WERI-Rb-1 (cell line): ENCODE measurements around the gene MFSD12.
A peak's percentile ranks its signal among the peaks of the same experiment; 100 is the strongest.

ENCODE experiments used
- DNase-seq: peaks from one replicate; pipeline ENCODE4 v3.0.0-alpha.2; 2020
- H3K27ac ChIP-seq: fragments of 250-450 bp; sonication (Bioruptor Pico); 2 replicates; pipeline ENCODE4 v1.5.1; 2020; ENCODE audit warnings: mild to moderate bottlenecking, moderate library complexity
- H3K27me3 ChIP-seq: fragments of 250-450 bp; sonication (Bioruptor Pico); 2 replicates; pipeline ENCODE4 v1.5.1; 2021; ENCODE audit warnings: mild to moderate bottlenecking, low read depth, moderate library complexity; ENCODE audit not compliant: insufficient read depth, severe bottlenecking
- H3K36me3 ChIP-seq: fragments of 250-450 bp; sonication (Bioruptor Pico); 2 replicates; pipeline ENCODE4 v1.5.1; 2020; ENCODE audit warnings: mild to moderate bottlenecking, moderate library complexity
- H3K4me3 ChIP-seq: 2 replicates; pipeline ENCODE4 v1.5.1; 2011; ENCODE audit warnings: low read depth, mild to moderate bottlenecking, control low read depth, low read length
- H3K9me3 ChIP-seq: fragments of 250-450 bp; sonication (Bioruptor Pico); 2 replicates; pipeline ENCODE4 v1.5.1; 2021; ENCODE audit warnings: mild to moderate bottlenecking, moderate library complexity; ENCODE audit not compliant: severe bottlenecking
- CTCF ChIP-seq: IDR thresholded peaks from 2 replicates; pipeline ENCODE4 v1.5.1; 2011; ENCODE audit warnings: low read depth, mild to moderate bottlenecking, control low read depth, inconsistent platforms, low read length

The MFSD12 gene

GRCh38 chr19:3538258-3538929, 19.0 kb downstream of the MFSD12 start:
- H3K27ac ChIP-seq: no peak overlapping the region
- H3K27me3 ChIP-seq: no peaks in the 10 kb centered on the region
- H3K9me3 ChIP-seq: no peaks in the 10 kb centered on the region
- no peak for DNase-seq
- H3K4me3 ChIP-seq: no peak overlapping the region
- no peak for TF ChIP-seq CTCF
- peaks cover 49% of the 10 kb centered on the region for H3K36me3 ChIP-seq

GRCh38 chr19:3537438-3538240, 19.7 kb downstream of the MFSD12 start:
- no peaks in the 10 kb centered on the region for H3K9me3 ChIP-seq
- no peak for DNase-seq
- H3K27ac ChIP-seq: no peak overlapping the region
- no peak overlapping the region for H3K4me3 ChIP-seq
- no peaks in the 10 kb centered on the region for H3K27me3 ChIP-seq
- peaks cover 57% of the 10 kb centered on the region for H3K36me3 ChIP-seq
- TF ChIP-seq CTCF: no peak

DNA sequence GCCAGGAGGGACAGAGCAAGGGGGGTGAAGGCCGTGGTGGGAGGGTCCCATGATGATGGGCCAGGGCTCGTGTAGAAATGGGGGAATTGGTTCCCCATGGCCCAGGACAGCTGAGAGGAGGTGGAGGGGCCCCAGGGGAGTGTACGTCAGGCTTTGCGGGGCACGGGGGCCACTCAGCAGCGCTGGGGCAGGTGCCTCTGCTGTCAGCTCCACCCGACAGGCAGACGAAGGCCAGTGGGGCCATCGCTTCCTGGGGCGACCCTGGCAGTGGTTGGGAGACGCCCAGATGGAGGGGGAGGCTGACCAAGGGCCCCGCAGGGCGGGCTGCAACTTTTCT, 20.3 kb downstream of the MFSD12 start:
- Histone ChIP-seq H3K27ac (no peak overlapping the region), H3K27me3 (no peaks in the 10 kb centered on the region), H3K4me3 (no peak overlapping the region), H3K36me3 (peaks cover 62% of the 10 kb centered on the region), H3K9me3 (no peaks in the 10 kb centered on the region)
- no peak for DNase-seq
- no peak for TF ChIP-seq CTCF

DNA sequence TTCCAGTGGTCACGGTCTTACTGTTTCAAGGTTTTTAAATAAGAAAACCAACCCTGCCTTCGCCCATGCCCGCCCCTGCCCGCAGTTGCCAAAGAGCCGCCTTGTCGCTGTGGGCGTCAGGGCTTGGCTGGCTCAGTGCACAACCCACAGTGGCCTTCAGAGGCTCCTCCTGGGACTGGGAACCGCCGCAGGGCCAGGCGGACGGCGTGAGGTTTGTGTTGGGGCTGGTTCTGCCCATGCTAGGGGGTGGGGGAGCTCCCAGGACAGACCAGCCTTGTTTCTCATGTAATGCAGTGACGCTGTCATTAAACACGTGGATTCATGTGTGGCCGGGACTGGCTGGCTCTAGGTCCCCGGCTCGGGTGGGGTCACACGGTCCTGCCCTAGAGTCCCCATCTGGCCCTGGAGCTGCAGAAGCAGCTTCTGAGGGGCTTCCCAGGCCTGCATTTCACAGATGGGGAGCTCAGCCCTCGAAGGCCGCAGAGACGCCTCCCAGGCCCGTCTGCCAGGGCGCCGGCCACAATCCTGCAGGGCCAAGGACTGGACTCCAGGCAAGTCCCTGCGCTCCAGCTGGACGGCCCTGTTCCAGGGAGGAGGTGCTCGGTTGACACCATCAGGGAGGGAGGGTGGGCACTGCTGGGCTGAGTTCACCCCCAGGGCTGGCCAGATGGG, 20.8 kb downstream of the MFSD12 start:
- H3K27ac ChIP-seq: peak overlapping the region; percentile 16; the same call in 1 of the 2 replicates
- H3K36me3 ChIP-seq: peaks cover 67% of the 10 kb centered on the region
- TF ChIP-seq CTCF: no peak
- no peak for DNase-seq
- no peak overlapping the region for H3K4me3 ChIP-seq
- H3K9me3 ChIP-seq: no peaks in the 10 kb centered on the region
- no peaks in the 10 kb centered on the region for H3K27me3 ChIP-seq

- no peaks in the 10 kb centered on the region for H3K9me3 ChIP-seq
- TF ChIP-seq CTCF: no peak
- H3K36me3 ChIP-seq: peaks cover 73% of the 10 kb centered on the region
- H3K27ac ChIP-seq: no peak overlapping the region
- no peak overlapping the region for H3K4me3 ChIP-seq
- DNase-seq: no peak
- no peaks in the 10 kb centered on the region for H3K27me3 ChIP-seq
These were observed 21.4 kb downstream of the MFSD12 start for GRCh38 chr19:3535981-3536380.
